CD4-positive, alpha-beta T cell treated with Interleukin-4 for 1 hour (primary cell): ENCODE measurements around the gene CRY2.
A peak's percentile ranks its signal among the peaks of the same experiment; 100 is the strongest.

Source experiments
- DNase-seq, 2 donors: peaks; one replicate each; pipeline ENCODE4 v3.0.0-alpha.2; 2020 to 2022

The CRY2 gene

DNA sequence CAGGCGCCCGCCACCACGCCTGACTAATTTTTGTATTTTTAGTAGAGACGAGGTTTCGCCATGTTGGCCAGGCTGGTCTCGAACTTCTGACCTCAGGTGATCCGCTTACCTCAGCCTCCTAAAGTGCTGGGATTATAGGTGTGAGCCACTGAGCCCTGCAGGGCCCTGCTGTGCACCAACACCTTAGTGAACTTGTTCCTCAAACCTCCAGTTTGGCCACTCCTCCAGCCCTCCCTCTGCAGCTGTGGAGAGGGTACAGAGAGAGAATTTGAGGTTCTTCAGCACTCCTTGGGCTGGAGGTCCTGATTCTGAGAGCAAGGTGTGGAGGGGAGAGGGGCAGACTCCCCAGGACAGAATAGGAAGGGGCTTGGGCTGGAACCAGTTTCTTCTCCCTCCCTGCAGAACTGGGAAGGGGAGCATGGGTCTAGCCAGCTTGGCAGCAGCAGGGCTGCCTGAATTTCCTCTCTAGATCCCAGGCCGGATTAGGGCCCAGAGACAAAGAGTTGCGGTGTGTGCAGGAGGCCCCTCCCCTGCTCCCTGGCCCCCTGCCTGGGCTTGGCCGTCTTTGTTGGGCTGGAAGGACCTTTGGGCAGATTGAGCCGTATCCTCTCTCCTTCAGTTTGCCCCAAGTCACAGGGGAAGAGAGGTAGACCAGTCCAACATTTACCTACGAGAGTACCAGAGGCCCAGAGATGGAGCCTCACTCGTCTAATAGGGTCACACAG lies 72.7 kb downstream of the CRY2 start:
- DNase-seq, result no peak

DNA sequence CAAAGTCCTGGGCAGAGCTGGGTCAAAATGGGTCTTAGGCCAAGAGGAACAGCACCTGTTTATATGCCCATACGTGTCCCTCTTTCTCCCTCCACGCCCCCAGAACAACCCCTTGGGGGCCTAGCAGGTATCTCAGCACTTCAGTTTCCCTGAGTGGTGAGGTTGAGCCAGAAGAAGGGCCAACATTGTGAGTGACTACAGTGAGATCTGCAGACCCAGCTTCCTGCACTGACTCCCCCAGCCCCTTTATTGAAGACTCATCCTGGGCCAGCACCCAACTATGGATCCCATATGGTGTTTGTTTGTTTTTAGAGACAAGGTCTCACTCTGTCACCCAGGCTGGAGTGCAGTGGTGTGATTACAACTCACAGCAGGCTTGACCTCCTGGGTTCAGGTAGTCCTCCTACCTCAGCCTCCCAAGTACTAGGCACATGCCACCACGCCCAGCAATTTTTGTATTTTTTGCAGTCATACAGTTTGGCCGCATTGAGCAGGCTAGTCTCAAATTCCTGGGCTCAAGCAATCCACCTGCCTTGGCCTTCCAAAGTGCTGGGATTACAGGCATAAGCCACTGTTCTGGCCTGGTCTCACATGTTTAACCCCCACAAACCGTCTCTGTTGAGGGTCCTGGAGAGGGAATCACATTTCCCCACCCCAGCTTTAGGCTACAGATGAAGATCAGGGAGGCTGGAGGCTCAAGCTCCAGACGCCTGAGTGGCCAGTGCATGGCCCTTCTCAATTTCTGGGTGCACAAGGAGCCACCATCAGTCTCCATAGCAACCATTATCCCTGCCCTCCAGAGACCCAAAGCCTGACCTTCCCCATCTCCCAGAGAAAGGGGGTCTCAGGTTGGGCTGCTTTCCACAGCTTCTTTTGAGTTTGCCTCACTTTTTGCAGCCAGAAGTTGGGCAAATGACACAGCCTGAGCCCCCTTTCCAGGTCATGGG lies 73.5 kb downstream of the CRY2 start:
- DNase-seq, result no peak

DNA sequence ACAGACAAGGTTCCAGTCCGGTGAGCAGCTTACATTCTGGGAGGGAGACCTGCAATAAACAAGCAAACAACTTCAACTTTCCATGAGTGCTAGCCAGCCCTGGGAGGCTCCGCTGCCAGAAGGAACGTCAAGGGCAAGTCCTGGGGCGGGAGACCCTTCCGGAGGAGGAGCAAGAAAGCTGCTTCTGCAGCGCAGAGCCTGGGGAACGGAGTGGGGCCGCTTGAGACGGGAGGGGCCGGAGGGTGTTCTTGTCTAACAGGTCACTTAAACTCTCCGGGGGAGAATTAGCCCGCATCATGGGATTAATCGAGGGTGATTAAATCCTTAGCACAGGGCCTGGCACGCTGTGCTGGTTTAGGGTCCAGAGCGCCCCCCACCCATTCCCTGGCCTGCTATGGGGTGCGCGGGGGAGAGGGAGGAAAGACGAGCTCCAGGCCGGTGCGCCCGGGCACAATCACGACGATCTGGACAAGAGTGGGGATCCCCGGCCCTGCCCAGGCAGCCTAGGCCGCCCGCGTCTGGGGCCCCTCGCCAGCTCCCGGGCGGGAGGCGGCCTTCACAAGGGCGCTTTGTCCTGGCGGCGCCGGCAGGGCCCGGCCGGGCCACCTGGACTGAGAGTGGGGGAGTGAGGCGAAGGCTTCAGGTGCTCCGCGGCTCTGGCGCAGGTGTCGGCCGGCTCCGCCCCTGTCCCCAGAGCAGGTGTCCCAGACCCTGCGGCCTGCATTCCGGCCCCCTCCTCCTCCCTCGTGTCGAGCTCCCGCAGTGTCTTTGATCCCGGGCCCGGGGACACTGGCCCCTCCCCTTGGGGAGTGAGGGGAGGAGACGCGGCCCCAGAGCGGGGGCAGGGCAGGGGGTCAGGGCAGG lies 74.5 kb downstream of the CRY2 start:
- no peak for DNase-seq

DNA sequence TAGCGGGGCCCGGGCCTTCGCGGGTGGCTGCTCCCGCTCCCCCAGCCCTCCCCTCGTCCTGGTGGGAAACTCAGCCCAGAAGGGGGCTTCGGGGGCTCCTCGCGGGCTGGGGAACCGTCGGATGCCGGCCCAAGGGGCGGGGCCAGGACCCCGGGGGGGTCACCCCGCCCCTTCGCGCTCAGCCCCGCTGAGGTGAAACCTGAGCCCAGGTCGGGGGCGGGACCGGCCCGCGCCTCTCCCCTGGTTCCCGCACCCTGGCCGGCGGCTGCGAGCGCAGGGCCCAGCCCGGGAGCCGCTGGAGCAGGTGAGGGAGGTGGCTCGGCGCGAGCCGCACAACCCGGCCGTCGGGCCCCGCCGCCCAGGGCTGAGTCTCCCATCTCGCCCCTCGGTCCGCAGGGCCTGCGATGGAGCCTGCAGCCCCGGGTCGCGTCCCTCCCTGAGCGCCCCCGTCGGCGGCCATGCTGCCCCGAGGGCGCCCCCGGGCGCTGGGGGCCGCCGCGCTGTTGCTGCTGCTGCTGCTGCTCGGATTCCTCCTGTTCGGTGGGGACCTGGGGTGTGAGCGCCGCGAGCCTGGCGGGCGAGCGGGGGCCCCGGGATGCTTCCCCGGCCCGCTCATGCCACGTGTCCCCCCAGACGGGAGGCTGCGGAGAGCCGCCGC lies 75.3 kb downstream of the CRY2 start, which contains the start of gene LARGE2:
TSS of gene LARGE2 (plus strand) at position 232 of the 658 bp plus-strand sequence. CDS start at position 459, 227 bp downstream.
- DNase-seq, result peak in 1 of 2 donors; percentile 28

DNA sequence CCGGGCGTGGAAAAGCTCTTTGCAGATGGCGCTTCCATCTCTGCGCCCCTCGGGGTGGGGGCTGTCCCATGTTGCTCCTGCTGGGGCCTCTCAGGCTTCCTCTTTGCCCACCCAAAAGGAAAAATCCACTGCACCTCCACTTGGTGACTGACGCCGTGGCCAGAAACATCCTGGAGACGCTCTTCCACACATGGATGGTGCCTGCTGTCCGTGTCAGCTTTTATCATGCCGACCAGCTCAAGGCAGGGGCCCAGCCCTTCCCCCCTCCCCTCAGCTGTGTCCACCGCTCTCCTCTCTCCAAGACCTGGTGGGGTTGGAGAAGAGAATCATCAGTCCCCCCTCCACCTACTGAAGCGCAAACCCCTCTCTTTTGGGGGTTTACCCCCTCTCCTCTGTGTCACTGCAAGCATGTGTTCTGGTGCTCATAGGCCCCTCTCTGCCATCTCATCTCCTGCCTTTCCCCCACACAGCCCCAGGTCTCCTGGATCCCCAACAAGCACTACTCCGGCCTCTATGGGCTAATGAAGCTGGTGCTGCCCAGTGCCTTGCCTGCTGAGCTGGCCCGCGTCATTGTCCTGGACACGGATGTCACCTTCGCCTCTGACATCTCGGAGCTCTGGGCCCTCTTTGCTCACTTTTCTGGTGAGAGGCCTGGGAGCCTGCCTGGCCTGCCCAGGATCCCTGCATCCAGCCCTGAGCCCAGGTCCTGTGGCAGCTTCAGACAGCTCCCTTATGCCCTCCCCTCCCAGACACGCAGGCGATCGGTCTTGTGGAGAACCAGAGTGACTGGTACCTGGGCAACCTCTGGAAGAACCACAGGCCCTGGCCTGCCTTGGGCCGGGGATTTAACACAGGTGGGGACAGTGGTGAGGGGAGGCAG lies 77.0 kb downstream of the CRY2 start:
- no peak for DNase-seq

DNA sequence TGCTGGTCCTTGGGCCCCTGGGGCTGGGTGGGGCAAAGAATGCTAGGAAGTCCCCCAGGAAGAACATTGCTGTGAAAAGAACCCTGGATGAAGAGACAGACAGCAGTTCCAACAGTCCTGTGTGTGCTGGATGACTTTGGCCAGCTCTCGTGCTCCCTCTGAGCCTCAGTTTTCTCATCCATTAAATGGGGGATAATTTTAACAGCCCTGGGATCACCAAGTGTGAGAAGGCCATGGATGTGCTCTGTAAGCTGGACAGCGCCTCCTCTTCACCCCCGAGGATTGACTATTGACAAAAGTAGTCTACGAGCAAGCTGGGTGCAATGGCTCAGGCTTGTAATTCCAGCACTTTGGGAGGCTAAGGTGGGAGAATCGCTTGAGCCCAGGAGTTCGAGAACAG lies 77.7 kb downstream of the CRY2 start:
- no peak for DNase-seq

DNA sequence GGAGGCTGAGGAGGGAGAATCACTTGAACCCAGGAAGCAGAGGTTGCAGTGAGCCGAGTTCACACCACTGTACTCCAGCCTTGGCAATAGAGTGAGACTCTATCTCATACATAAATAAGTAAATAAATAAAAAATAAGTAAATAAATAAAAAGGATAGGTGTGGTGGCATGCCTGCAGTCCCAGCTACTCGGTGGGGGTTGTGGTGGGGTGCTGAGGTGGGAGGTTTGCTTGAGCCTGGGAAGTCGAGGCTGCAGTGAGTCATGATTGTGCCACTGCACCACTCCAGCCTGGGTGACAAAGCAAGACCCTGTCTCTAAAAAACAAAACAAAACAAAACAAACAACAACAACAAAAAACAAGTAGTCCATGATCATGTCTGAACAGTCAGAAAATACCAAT lies 78.3 kb downstream of the CRY2 start:
- no peak for DNase-seq

DNA sequence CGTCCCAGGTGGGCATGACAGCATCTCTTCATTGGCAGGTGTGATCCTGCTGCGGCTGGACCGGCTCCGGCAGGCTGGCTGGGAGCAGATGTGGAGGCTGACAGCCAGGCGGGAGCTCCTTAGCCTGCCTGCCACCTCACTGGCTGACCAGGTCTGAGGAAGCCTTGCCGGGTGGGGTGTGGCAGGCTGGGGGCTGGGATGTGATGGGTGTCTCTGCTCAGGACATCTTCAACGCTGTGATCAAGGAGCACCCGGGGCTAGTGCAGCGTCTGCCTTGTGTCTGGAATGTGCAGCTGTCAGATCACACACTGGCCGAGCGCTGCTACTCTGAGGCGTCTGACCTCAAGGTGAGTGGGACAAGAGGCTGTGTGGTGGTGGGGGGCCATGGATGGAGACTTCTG lies 78.7 kb downstream of the CRY2 start:
- no peak for DNase-seq

DNA sequence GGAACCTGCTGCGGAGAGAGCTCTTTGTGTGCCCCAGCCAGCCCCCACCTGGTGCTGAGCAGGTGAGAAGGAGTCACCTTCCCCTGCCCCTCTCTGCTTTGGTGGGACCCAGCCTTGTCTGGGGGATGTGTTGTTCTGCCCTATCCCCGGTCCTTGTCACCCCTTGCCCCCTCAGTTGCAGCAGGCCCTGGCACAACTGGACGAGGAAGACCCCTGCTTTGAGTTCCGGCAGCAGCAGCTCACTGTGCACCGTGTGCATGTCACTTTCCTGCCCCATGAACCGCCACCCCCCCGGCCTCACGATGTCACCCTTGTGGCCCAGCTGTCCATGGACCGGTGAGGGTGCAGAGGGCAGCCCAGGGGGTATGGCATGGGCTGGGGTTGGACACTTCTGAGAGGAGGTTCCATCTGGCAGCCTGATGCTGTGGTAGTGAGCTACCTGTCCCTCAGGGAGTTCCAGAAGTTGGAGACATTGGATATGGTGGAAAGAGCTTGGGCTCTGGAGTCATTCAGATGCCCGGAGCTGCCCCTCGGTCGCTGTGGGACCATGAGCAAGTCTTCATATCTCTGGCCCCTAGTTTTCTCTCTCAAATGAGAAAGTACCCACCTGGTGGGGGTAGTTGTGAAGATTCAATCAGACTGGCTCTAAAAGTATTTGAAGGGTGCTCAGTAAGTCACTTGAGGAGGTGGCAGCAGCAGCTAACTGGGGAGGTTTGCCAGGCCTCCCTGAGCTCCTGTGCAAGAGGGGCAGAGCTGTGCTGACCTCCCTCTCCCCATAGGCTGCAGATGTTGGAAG lies 79.5 kb downstream of the CRY2 start:
- no peak for DNase-seq

DNA sequence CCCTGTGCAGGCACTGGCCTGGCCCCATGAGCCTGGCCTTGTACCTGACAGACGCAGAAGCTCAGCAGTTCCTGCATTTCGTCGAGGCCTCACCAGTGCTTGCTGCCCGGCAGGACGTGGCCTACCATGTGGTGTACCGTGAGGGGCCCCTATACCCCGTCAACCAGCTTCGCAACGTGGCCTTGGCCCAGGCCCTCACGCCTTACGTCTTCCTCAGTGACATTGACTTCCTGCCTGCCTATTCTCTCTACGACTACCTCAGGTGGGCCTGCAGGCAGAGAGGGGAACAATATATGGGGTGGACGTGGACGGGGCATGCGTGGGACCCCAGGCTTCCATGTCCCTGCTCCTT lies 80.0 kb downstream of the CRY2 start:
- no peak for DNase-seq

DNA sequence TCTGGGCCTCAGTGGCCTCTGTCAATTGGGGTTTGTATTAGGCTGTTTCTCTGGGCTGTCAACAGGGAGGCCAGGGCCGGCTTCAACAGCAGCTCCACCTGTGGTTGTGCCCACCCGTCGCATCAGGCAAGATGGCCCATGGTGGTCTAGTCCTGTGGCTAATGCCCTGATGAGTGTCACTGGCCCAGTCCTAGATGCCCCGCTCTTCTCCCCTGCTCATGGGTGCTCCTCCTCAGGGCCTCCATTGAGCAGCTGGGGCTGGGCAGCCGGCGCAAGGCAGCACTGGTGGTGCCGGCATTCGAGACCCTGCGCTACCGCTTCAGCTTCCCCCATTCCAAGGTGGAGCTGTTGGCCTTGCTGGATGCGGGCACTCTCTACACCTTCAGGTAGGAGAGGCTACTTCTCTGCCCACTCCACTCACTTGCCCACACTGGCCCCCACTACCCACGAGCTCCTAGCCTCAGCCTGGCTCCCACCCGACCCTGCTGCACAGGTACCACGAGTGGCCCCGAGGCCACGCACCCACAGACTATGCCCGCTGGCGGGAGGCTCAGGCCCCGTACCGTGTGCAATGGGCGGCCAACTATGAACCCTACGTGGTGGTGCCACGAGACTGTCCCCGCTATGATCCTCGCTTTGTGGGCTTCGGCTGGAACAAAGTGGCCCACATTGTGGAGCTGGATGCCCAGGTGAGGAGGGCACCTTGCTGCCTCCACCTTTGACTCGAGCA lies 80.6 kb downstream of the CRY2 start:
- no peak for DNase-seq

DNA sequence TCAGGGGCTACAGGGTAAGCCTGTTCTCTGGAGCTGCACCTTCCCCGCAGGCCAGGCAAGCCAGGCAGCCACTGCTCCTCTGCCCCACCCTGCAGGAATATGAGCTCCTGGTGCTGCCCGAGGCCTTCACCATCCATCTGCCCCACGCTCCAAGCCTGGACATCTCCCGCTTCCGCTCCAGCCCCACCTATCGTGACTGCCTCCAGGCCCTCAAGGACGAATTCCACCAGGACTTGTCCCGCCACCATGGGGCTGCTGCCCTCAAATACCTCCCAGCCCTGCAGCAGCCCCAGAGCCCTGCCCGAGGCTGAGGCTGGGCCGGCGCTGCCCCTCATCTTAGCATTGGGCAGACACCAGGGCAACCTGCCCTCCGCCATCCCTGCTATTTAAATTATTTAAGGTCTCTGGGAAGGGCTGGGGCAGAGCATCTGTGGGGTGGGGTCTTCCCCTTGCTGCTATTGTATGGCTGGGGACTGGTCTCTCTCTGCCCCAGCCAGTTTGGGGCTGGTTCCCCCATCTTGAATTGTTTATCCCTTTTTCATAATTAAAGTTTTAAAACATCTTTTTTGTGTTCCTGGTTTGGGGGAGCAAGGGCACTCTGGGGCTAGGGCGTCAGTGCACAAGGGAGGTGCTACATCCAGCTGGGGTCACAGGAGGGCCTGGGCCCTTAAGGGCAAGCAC lies 81.4 kb downstream of the CRY2 start:
- DNase-seq, result no peak

DNA sequence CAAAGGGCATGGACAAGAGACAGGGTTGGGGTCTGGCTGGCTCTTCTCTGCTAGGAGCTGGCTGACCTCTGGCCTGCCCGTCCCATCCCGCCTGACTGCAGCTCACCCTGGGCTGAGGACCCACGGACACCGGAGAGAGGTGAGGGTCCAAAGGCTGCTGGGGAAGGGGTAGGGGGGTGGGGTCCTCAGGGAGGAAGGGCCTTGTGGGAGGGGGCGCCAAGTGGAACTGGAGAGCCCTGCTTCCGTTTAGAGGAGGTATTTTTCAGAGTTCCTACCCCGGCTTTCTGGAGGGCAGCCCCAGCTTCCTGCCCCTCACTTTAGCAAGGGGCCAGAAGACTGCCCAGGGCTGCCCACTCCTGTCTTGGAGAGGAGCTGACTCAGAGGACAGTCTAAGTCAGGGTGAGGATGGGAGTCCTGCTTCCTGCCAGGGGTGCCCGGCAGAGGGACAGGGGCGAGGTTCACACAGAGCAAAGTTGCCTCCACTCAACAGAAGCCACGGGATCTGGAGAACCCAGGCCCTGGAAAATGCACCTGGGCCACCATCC lies 82.3 kb downstream of the CRY2 start:
- no peak for DNase-seq

DNA sequence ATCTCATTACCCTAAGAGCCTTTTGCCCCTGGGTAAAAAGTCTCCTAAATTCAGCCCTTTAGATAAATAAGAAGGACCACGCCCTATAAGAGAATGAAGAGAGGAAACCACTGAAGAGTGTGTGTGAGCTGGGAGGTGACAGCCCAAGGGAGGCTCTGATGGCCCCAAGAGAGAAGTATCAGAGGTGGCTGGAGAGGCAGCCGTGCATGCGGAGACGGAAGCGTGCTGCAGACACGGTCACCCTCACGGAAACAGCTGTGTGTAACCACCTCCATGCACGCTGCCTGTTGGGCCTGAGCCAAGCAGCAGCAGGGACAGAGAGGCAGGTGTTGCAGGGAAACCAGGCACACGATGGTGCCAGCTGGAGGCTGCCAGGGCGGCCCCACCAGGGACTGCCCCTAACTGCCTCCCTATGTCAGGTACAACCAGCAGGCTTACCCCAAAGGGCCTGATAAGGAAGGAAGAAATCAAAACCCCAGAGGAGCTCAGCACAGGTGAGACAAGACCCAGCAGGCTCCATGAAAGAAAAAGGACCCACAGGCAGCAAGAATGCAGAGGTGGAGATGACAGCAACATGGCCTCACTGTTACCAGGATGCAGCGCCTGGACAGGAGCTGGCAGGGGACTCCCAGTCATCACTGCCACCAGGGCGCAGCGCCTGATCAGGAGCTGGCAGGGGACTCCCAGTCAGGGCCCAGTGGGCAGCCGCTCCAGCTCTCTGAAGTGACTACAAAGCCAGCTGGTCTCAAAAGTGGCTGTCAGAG lies 82.9 kb downstream of the CRY2 start:
- peak; percentile 59 to 86 for DNase-seq

DNA sequence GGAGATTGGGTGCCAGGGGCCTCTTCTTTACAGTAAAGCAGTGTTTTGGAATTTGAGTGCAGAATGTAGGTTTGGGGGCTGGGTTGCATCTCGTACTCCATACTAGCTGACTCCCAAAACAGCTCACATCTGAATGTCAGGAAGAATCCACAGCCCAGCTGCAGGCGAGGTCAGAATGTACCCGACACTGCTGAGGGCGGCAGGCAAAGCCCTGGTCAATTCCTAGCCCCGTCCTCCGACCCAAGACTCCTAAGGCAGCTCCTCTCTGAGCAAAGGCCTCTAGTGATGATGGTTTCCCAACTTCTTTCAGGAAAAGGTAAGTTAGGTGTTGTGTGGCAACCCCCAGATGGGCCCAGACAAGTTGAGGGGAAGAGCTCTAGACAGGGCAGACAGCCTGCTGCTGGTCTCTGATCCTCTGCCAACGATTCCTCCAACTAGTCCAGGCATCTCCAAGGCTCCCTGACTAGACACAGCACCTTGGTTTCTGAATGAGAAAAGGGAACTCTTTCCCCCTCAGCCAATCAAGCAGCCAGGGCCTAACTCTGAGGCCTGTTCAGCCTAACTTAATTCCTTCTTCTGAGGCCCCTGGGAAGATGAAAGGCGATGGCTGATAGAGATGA lies 83.8 kb downstream of the CRY2 start:
- no peak for DNase-seq

DNA sequence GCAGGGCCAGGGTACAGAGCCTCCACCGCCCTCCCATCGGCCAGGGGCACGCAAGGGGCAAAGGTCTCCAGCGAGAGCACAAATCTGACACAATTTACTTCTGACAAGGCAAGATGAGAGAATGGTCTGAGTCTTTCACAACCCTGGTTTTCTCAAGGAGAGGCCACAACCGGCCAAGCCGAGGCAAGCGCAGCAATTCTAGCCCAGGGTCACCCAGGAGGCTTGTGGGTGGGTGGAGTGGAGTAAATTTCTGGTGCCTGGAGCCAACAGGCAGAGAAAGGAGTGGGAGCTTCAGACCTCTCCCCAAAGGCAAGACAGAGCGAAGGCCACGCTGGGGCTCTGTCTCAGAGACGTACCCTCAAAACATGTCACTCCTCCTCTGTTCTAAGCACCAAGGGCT lies 84.5 kb downstream of the CRY2 start:
- DNase-seq, result no peak

DNA sequence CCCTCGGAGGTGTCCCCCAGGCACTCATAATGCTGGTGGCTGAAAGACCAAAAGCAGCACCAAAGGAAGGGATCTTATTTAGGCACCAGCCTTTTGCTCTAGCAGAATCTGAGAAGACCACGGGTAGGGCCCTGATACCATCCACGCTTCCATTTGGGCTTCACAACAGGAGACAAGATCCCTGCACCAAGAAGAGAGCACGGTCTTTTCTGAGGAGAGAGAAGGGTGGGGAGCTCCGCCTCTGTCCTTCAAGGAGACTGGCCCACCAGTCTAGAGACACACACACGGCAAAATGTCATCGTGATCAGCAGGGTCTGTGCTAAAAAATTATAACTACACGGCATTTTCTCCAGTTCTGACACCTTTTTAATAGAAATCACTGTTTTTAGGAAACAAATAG lies 84.9 kb downstream of the CRY2 start:
- no peak for DNase-seq
